ENCODE data around the gene WDR11. TPM values are rescaled to one million over a fixed set of nuclear protein-coding genes. Genes with fewer than 3 reads are reported as not detected.

The WDR11 gene
- total RNA-seq, 1 donor from 2014 or later = 61.2 TPM

- H3K4me1 Mint-ChIP-seq (ENCODE audit: unreplicated experiment) = no peaks in the 10 kb centered on the region
- H3K27ac Mint-ChIP-seq (ENCODE audit: unreplicated experiment) = no peak overlapping the region
- no peak for TF ChIP-seq CTCF (IDR thresholded peaks at IDR 0.05; ENCODE audit: unreplicated experiment)
- no peaks in the 10 kb centered on the region for H3K27me3 Mint-ChIP-seq (ENCODE audit: unreplicated experiment)
- no peak for DNase-seq (ENCODE audit: low spot score)
- H3K4me3 Mint-ChIP-seq (ENCODE audit: unreplicated experiment) = no peak overlapping the region
- H3K36me3 Mint-ChIP-seq (ENCODE audit: low read depth, unreplicated experiment) = no peaks in the 10 kb centered on the region
- no peaks in the 10 kb centered on the region for H3K9me3 Mint-ChIP-seq (ENCODE audit: unreplicated experiment)
Observed at GRCh38 chr10:120841522-120842189, 9.5 kb upstream of the WDR11 start.

- Mint-ChIP-seq H3K4me1 (ENCODE audit: unreplicated experiment) (peaks cover 19% of the 10 kb centered on the region), H3K36me3 (ENCODE audit: low read depth, unreplicated experiment) (peaks cover 17% of the 10 kb centered on the region), H3K27me3 (ENCODE audit: unreplicated experiment) (peaks cover 6% of the 10 kb centered on the region), H3K27ac (ENCODE audit: unreplicated experiment) (no peak overlapping the region), H3K9me3 (ENCODE audit: unreplicated experiment) (no peaks in the 10 kb centered on the region), H3K4me3 (ENCODE audit: unreplicated experiment) (no peak overlapping the region)
- DNase-seq (ENCODE audit: low spot score) = no peak
- TF ChIP-seq CTCF (IDR thresholded peaks at IDR 0.05; ENCODE audit: unreplicated experiment) = no peak
Observed at GRCh38 chr10:120854388-120854787, 3.2 kb downstream of the WDR11 start.

- DNase-seq (ENCODE audit: low spot score) = no peak
- no peak for TF ChIP-seq CTCF (IDR thresholded peaks at IDR 0.05; ENCODE audit: unreplicated experiment)
- Mint-ChIP-seq H3K4me3 (ENCODE audit: unreplicated experiment) (no peak overlapping the region), H3K9me3 (ENCODE audit: unreplicated experiment) (no peaks in the 10 kb centered on the region), H3K27ac (ENCODE audit: unreplicated experiment) (no peak overlapping the region), H3K36me3 (ENCODE audit: low read depth, unreplicated experiment) (peaks cover 11% of the 10 kb centered on the region), H3K4me1 (ENCODE audit: unreplicated experiment) (no peaks in the 10 kb centered on the region), H3K27me3 (ENCODE audit: unreplicated experiment) (no peaks in the 10 kb centered on the region)
Observed at GRCh38 chr10:120861178-120861855, 10.2 kb downstream of the WDR11 start.

GRCh38 chr10:120873741-120874140, 22.6 kb downstream of the WDR11 start:
- Mint-ChIP-seq H3K27ac (ENCODE audit: unreplicated experiment) (no peak overlapping the region), H3K4me1 (ENCODE audit: unreplicated experiment) (no peaks in the 10 kb centered on the region), H3K27me3 (ENCODE audit: unreplicated experiment) (peaks cover 3% of the 10 kb centered on the region), H3K4me3 (ENCODE audit: unreplicated experiment) (no peak overlapping the region), H3K9me3 (ENCODE audit: unreplicated experiment) (no peaks in the 10 kb centered on the region), H3K36me3 (ENCODE audit: low read depth, unreplicated experiment) (peaks cover 19% of the 10 kb centered on the region)
- no peak for DNase-seq (ENCODE audit: low spot score)
- no peak for TF ChIP-seq CTCF (IDR thresholded peaks at IDR 0.05; ENCODE audit: unreplicated experiment)

- peaks cover 7% of the 10 kb centered on the region for H3K36me3 Mint-ChIP-seq (ENCODE audit: low read depth, unreplicated experiment)
- no peaks in the 10 kb centered on the region for H3K4me1 Mint-ChIP-seq (ENCODE audit: unreplicated experiment)
- no peak for TF ChIP-seq CTCF (IDR thresholded peaks at IDR 0.05; ENCODE audit: unreplicated experiment)
- no peak overlapping the region for H3K27ac Mint-ChIP-seq (ENCODE audit: unreplicated experiment)
- no peak overlapping the region for H3K4me3 Mint-ChIP-seq (ENCODE audit: unreplicated experiment)
- DNase-seq (ENCODE audit: low spot score) = no peak
- H3K9me3 Mint-ChIP-seq (ENCODE audit: unreplicated experiment) = no peaks in the 10 kb centered on the region
- no peaks in the 10 kb centered on the region for H3K27me3 Mint-ChIP-seq (ENCODE audit: unreplicated experiment)
Observed at GRCh38 chr10:120883071-120883470, 31.9 kb downstream of the WDR11 start.
